A549 (cell line): ENCODE measurements around the gene TRPM2.

Experiments used
- CTCF ChIP-seq: fragments of >200 bp; sonication (Bioruptor Twin); formaldehyde crosslinking; IDR thresholded peaks from 3 replicates; pipeline ENCODE4 v1.5.1; 2016
- EP300 ChIP-seq, 2 experiments: fragments of >200 bp; sonication (Bioruptor Twin); formaldehyde crosslinking; IDR thresholded peaks; 2 replicates in 1 of 2; 3 replicates in 1 of 2; pipeline ENCODE4 v1.6.1; 2016 to 2017
- GATA3 ChIP-seq: IDR thresholded peaks from 2 replicates; pipeline ENCODE4 v1.6.1; 2012; ENCODE audit warnings: borderline replicate concordance
- HOXA7 ChIP-seq: fragments of 250-450 bp; sonication (Bioruptor Pico); IDR thresholded peaks from 2 replicates; pipeline ENCODE4 v1.5.0; 2020; ENCODE audit warnings: mild to moderate bottlenecking, moderate library complexity
- MAX ChIP-seq: IDR thresholded peaks from 2 replicates; pipeline ENCODE4 v1.6.1; 2012
- NPAS2 ChIP-seq: fragments of 250-450 bp; sonication (Bioruptor Pico); IDR thresholded peaks from 2 replicates; pipeline ENCODE4 v1.8.0; 2022; ENCODE audit warnings: mild to moderate bottlenecking, moderate library complexity, borderline replicate concordance
- POLR2A ChIP-seq: IDR thresholded peaks from 2 replicates; pipeline ENCODE4 v1.6.1; 2012; ENCODE audit warnings: mild to moderate bottlenecking, low read length
- REST ChIP-seq: fragments of 200-600 bp; sonication (generic); IDR thresholded peaks from 2 replicates; pipeline ENCODE4 v1.6.1; 2016; ENCODE audit warnings: antibody characterized with exemption, mild to moderate bottlenecking, moderate library complexity
- RFX5 ChIP-seq: fragments of 450-650 bp; IDR thresholded peaks from 2 replicates; pipeline ENCODE4 v1.7.1; 2014; ENCODE audit warnings: antibody characterized with exemption, mild to moderate bottlenecking, moderate library complexity
- ZSCAN20 ChIP-seq: fragments of 250-450 bp; sonication (Bioruptor Pico); IDR thresholded peaks from 2 replicates; pipeline ENCODE4 v1.8.0; 2022; ENCODE audit warnings: mild to moderate bottlenecking, moderate library complexity

GRCh38 chr21:44360159-44360558 is 6.7 kb downstream of the TRPM2 start:
- TF ChIP-seq GATA3 (no peak), CTCF (no peak), ZSCAN20 (CRISPR knock-in tag) (no peak), POLR2A (no peak), REST (no peak), EP300 (IDR thresholded peaks at IDR 0.05) (no peak), HOXA7 (CRISPR knock-in tag) (no peak), RFX5 (no peak), MAX (no peak), NPAS2 (CRISPR knock-in tag) (no peak)
